Bone marrow (tissue), 2 donors: ENCODE results near the gene RBAK.
"Not testable (repeated sequence)": the region's sequence is repeated elsewhere in the genome, so short reads cannot be mapped to it uniquely, and the experiment has no call there.

Experiments used
- DNase-seq, 2 donors: peaks; one replicate each; lab custom pipeline; 2025; lab: John Stamatoyannopoulos, UW

RBAK gene

GRCh38 chr7:5051731-5052130, 6.1 kb downstream of the RBAK start:
- DNase-seq = not testable (repeated sequence)

- no peak for DNase-seq
Measured at GRCh38 chr7:5053175-5053574, 7.5 kb downstream of the RBAK start.

DNA sequence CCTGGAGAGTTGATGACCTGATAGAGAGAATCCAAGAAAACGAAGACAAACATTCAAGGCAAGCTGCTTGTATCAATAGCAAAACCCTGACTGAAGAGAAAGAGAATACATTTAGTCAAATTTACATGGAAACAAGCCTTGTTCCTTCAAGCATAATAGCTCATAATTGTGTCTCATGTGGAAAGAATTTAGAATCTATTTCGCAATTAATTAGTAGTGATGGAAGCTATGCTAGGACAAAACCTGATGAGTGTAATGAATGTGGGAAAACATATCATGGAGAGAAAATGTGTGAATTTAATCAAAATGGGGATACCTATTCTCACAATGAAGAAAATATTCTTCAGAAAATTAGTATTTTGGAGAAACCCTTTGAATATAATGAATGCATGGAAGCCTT, 18.0 kb downstream of the RBAK start:
- no peak for DNase-seq

DNA sequence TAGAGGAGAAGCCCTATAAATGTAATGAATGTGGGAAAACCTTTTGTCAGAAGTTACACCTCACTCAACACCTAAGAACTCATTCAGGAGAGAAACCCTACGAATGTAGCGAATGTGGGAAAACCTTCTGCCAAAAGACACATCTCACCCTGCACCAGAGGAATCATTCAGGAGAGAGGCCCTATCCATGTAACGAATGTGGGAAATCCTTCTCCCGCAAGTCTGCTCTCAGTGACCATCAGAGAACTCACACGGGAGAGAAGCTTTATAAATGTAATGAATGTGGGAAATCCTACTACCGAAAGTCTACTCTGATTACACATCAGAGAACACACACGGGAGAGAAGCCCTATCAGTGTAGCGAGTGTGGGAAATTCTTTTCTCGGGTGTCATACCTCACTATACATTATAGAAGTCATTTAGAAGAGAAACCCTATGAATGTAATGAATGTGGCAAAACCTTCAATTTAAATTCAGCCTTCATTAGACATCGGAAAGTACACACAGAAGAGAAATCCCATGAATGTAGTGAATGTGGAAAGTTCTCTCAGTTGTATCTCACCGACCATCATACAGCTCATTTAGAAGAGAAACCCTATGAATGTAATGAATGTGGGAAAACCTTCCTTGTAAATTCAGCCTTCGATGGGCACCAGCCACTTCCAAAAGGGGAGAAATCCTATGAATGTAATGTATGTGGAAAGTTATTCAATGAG, 18.9 kb downstream of the RBAK start:
- no peak for DNase-seq

DNA sequence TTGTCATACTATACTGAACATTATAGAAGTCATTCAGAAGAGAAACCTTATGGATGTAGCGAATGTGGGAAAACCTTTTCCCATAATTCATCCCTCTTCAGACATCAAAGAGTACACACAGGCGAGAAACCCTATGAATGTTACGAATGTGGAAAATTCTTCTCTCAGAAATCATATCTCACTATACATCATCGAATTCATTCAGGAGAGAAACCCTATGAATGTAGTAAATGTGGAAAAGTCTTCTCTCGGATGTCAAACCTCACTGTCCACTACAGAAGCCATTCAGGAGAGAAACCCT, 19.4 kb downstream of the RBAK start:
- no peak for DNase-seq

DNA sequence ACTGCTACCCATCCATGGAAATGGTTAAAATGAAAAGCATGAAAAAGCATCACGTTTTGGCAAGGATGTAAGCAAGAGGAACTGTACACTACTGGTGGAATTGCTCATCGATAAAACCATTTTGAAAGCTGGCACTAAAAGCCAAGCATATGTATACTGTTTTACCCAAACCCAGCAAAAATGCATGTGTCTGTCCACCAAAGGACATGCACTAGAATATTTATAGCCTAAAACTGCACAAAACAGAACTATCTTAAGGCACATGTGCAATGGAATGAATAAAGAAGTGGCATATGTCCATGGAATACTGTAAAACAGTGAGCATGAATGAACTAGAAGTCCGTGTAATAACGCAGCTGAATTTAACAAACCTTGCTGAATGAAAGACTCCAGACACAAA, 22.9 kb downstream of the RBAK start:
- DNase-seq = no peak

DNA sequence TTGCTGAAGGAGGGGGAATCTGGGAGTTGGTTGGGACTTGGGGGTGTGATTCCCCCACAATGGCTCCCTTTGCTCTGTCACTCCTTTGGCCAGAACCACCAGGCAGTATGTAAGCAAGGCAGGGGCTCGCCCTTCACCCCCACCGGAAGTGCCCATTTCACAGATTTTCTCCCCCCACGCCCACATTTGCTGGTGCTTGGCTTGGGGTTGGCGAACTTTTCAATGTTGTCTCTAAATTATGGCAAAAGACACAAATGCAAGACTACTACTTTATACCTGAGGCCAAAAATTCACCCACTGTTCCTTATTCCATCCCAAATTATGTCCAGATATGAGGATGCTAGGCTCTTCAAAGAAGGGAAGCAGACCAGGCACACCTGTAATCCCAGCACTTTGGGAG, 24.5 kb downstream of the RBAK start:
- no peak for DNase-seq

GRCh38 chr7:5075187-5075586, 29.5 kb downstream of the RBAK start:
- DNase-seq = not testable (repeated sequence)

DNA sequence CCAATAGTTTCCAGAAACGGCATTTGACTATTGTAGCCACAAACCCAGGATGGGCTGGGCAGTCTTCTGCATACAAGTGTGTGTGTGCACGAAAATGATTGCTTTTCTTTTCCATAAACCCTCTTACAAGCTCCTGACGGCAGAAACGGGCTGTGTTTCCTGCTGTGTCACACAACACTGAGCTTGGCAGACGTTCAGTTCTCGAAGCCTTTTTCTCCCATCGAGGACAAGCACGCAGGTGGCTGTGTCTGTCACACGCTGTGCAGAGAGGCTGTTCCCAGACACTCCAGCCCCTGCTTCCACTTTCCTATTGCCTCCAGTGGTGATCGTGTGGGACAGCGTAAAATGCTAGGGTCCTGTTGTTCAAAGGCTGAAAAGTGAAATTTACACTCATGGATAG, 32.1 kb downstream of the RBAK start:
- no peak for DNase-seq

- no peak for DNase-seq
Measured at GRCh38 chr7:5082806-5083205, 37.1 kb downstream of the RBAK start.

- no peak for DNase-seq
Measured at GRCh38 chr7:5083311-5083711, 37.7 kb downstream of the RBAK start.

GRCh38 chr7:5086256-5086655, 40.6 kb downstream of the RBAK start:
- no peak for DNase-seq

DNA sequence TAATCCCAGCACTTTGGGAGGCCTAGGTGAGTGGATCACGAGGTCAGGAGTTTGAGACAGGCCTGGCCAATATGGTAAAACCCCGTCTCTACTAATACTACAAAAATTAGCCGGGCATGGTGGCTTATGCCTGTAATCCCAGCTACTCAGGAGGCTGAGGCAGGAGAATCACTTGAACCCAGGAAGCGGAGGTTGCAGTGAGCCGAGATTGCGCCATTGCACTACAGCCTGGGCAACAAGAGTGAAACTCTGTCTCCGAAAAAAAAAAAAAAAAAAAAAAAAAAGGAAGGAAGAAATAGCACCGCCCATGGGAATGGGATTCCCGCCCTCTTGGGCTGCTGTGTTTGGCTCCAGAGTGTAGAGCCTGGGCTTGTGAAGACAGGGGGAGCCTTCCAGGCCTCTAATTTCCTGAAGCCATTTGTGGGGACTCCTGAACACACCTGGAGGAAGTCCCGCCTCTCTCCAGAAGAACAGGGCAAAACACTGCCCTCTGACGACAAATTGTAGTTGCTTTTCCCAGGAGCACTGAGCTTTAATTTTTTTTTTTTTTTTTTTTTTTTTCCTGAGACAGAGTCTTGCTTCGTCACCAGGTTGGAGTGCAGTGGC, 42.7 kb downstream of the RBAK start:
- DNase-seq = not testable (repeated sequence)

- DNase-seq = no peak
Measured at GRCh38 chr7:5088906-5089305, 43.2 kb downstream of the RBAK start.

- no peak for DNase-seq
Measured at GRCh38 chr7:5093948-5094347, 48.3 kb downstream of the RBAK start.

GRCh38 chr7:5094641-5095040, 49.0 kb downstream of the RBAK start:
- DNase-seq = no peak

DNA sequence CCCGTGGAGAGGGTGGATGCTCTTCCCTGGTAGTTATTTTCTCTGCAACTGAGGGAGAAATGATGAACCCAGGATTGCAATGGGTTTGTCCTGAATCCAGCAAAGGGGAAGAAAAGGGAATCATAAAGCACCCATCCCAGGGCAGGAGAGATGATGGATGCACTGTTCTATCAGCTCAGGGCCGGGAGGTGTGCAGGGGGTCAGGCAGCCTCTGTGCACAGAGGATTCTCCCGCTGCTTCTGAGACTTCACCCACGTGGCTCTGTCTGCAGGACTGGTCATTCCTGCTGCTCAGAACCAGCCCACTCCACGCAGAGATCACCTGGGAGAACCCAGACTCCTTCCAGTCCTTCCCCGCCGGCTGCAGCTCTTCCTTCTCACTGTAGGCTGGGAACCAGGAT, 70.7 kb downstream of the RBAK start:
- no peak for DNase-seq

- no peak for DNase-seq
Measured at GRCh38 chr7:5117095-5117970, 71.7 kb downstream of the RBAK start.
